ENCODE results near the gene SDR42E1. TPM values are rescaled to one million over a fixed set of nuclear protein-coding genes. Genes with fewer than 3 reads are reported as not detected.
"Not testable (repeated sequence)": the region's sequence is repeated elsewhere in the genome, so short reads cannot be mapped to it uniquely, and the experiment has no call there.

Gene SDR42E1
- total RNA-seq, 4 donors from 2014 or later, result under 0.01 to 5.1 (median 1.5) TPM

DNA sequence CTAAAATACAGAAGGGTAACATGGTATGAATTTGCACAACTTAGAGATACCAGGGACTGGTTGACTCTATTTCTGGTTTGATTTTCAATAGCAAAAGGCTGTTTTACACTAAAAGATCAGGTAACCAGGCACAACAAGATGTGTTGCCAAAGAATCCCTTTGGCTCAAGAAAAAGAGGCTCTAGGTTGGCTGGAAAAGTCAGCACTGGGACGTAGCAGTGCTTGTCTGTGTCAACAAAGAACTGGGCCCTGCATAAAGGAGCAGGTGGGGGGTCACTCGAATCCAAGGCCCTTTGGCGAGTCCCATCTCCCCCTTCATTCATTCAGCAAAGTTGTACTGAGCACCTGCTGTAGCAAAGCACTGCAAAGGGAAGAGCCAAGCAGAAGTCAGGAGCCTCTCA is 18.4 kb downstream of the SDR42E1 start:
- Histone ChIP-seq H3K4me3 (no peak overlapping the region), H3K27me3 (no peaks in the 10 kb centered on the region), H3K4me1 (no peaks in the 10 kb centered on the region), H3K9me3 (no peaks in the 10 kb centered on the region), H3K36me3 (no peaks in the 10 kb centered on the region), H3K27ac (no peak overlapping the region)
- DNase-seq, result no peak
- intact Hi-C loops (cut with DNase I; ENCODE audit: low total_unique reads), result no loop called here
- TF ChIP-seq POLR2A (IDR thresholded peaks at IDR 0.05) (no peak), CTCF (IDR thresholded peaks at IDR 0.05) (no peak)

- H3K36me3 ChIP-seq, result no peaks in the 10 kb centered on the region
- TF ChIP-seq POLR2A (IDR thresholded peaks at IDR 0.05) (no peak), CTCF (IDR thresholded peaks at IDR 0.05) (no peak)
- no peaks in the 10 kb centered on the region for H3K4me1 ChIP-seq
- intact Hi-C loops (cut with DNase I; ENCODE audit: low total_unique reads), result no loop called here
- no peaks in the 10 kb centered on the region for H3K9me3 ChIP-seq
- H3K27ac ChIP-seq, result no peak overlapping the region
- no peak overlapping the region for H3K4me3 ChIP-seq
- DNase-seq, result no peak
- H3K27me3 ChIP-seq, result no peaks in the 10 kb centered on the region
Measured at GRCh38 chr16:81987706-81988105, 23.6 kb downstream of the SDR42E1 start.

DNA sequence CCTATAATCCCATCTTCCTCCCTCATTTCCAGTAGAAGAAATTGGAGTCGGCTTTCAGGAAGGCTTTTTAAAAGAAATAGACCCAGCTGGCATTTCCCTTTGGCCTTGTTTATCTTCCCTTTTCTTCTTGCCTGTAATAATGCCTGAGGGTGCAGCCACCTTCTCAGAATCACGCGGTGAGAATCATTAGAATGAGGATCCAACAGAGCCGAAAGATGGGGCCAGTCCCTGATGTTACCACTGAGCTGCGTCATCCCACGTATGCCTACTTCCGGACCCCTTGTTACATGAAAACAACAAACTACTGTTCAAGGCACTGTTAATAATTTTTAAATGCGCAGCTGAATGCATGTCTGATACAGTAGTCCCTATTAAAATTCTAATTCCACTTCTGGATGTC is 24.1 kb downstream of the SDR42E1 start:
- TF ChIP-seq CTCF (IDR thresholded peaks at IDR 0.05) (no peak), POLR2A (IDR thresholded peaks at IDR 0.05) (no peak)

GRCh38 chr16:81977335-81977942 is 33.8 kb downstream of the SDR42E1 start:
- H3K4me3 ChIP-seq; H3K4me1 ChIP-seq; DNase-seq; H3K27me3 ChIP-seq; H3K9me3 ChIP-seq; intact Hi-C loops (cut with DNase I; ENCODE audit: low total_unique reads); H3K36me3 ChIP-seq; H3K27ac ChIP-seq: not testable (repeated sequence)

More for the DNA sequence above, 24.1 kb downstream of the SDR42E1 start:
- H3K27ac ChIP-seq, result no peak overlapping the region
- intact Hi-C loops (cut with DNase I; ENCODE audit: low total_unique reads), result no loop called here
- no peaks in the 10 kb centered on the region for H3K9me3 ChIP-seq
- DNase-seq, result no peak
- no peaks in the 10 kb centered on the region for H3K36me3 ChIP-seq
- no peaks in the 10 kb centered on the region for H3K4me1 ChIP-seq
- H3K27me3 ChIP-seq, result no peaks in the 10 kb centered on the region
- no peak overlapping the region for H3K4me3 ChIP-seq

GRCh38 chr16:81975637-81976036 is 35.6 kb downstream of the SDR42E1 start:
- no peak overlapping the region for H3K4me3 ChIP-seq
- TF ChIP-seq CTCF (IDR thresholded peaks at IDR 0.05), result no peak
- no peak for TF ChIP-seq POLR2A (IDR thresholded peaks at IDR 0.05)
- H3K27ac ChIP-seq, result no peak overlapping the region
- no peaks in the 10 kb centered on the region for H3K4me1 ChIP-seq
- intact Hi-C loops (cut with DNase I; ENCODE audit: low total_unique reads), result no loop called here
- H3K36me3 ChIP-seq, result no peaks in the 10 kb centered on the region
- no peak for DNase-seq
- peaks cover 0 to 8% of the 10 kb centered on the region in 2 donors for H3K9me3 ChIP-seq
- H3K27me3 ChIP-seq, result no peaks in the 10 kb centered on the region

- TF ChIP-seq POLR2A (IDR thresholded peaks at IDR 0.05) (no peak), CTCF (IDR thresholded peaks at IDR 0.05) (no peak)
- no peaks in the 10 kb centered on the region for H3K27me3 ChIP-seq
- H3K36me3 ChIP-seq, result no peaks in the 10 kb centered on the region
- H3K4me3 ChIP-seq, result no peak overlapping the region
- no peak for DNase-seq
- no peaks in the 10 kb centered on the region for H3K4me1 ChIP-seq
- intact Hi-C loops (cut with DNase I; ENCODE audit: low total_unique reads), result no loop called here
- no peak overlapping the region for H3K27ac ChIP-seq
- peaks cover 0 to 8% of the 10 kb centered on the region in 2 donors for H3K9me3 ChIP-seq
Measured at GRCh38 chr16:81973737-81974136, 37.5 kb downstream of the SDR42E1 start.

Measured in uterus (tissue), 4 donors.